NCI-H510A treated with DMSO at 0.1 percent for 48 hours (cell line): ENCODE measurements around the gene ADPRM.
"Not testable (repeated sequence)": the region's sequence is repeated elsewhere in the genome, so short reads cannot be mapped to it uniquely, and the experiment has no call there.

Experiments
- DNase-seq: peaks from one replicate; lab custom pipeline; 2025; lab: John Stamatoyannopoulos, UW

Gene ADPRM

DNA sequence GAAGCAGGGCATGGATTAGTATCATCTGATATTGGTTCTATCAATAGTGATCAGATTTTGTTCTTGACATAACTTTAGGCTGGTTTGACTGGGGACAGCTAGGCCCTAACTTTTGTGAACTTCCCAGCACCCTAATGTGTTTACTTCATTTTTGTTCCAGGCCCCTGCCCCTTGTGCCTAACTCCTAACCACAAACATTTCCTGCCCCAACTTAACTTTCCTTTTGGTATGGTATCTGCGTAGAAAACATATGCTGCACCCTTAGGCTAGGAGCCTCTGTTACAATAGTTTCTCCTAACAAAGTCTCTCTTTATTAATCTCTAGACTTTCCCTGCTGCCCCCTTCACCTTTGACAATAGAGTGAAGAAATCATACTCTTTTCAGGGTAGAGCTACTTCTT lies 2.5 kb downstream of the ADPRM start:
- DNase-seq = no peak

DNA sequence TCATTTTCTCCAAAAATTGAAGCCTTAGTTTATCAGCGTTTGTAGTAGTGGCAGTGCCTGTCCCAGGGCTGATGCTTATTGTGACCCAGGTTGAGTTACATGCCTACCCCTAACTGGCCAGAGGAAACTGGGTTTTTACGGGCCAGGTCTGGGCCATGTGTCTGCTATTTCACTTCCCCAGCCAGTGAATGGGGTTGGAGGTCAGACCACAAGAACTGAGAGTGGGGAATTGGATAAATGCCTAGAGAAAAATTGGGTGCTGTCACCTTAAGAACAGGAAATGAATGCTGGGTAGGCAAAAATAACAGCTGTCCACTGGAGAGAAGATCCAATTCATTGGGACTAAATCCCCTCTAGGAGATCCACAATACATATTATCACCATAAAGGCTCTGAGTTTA lies 5.2 kb downstream of the ADPRM start:
- no peak for DNase-seq

DNA sequence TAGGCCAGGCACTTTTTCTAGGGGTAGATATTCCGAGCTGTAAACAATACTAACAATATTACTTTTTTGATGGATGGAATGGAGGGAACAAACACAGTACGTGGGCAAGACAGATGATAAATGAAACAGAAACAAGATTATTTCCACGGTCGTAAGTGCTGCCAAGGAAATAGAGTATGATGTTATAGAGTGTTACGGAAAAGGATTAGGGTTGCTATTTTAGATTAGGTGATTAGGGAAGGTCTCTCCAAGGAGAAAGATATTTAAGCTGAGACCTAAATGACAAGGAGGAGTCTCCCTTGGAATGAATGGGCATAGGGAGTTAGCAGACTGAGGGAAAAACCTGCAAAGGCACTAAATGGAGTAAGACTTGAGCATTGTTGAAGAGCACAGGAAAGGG lies 8.3 kb downstream of the ADPRM start:
- DNase-seq = no peak

DNA sequence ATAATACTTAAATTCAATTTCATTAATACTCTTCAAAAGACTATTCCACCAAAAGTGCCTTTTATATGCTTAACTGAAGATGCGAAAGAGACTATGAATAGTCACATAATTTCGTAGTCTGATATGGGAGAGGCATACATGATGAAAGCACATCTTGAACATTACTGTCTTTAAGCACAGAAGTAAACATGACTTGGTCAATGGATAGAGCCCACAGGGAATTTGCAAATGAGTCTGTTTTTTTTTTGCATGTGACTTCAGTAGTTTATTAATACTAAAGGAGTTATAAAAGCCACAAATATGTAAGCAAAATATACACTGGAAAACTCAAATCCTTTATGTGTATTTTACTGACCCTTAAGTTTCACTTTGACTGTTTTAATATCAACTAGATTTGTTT lies 15.9 kb downstream of the ADPRM start:
- DNase-seq = no peak

DNA sequence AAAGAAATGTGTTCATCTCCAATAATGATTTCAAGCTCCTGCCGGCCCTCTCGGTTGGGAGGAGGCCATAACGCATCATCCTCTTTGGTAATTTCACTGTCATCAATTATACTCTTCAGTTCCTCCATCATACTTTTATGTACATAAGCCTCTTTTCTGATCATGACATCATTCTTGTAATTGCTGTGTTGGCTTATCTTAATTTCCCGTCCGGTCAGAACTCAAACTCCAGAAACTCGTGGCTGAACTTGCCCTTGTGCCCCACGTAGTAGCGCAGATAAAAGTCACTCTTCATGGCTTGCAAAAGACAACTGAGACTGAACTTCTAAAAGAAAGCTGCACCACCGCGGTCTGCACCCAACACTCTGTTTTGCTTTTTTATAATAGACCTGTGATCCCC lies 18.8 kb downstream of the ADPRM start:
- no peak for DNase-seq

DNA sequence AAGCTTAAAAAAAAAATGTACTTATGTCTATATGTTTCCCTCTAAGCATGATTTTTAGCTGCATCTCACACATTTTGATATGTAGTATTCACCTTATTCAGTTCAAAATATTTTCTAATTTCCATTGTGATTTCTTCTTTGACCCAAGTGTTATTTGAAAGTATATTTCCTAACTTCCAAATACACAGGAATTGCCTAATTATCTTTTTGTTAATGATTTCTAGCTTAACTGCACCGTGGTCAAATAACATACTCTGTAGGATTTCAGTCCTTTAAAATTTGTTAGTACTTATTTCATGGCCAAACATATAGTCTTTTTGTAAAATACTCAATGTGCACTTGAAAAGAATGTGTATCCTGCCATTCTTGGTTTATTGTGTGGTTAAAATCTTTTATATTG lies 21.2 kb downstream of the ADPRM start:
- no peak for DNase-seq

DNA sequence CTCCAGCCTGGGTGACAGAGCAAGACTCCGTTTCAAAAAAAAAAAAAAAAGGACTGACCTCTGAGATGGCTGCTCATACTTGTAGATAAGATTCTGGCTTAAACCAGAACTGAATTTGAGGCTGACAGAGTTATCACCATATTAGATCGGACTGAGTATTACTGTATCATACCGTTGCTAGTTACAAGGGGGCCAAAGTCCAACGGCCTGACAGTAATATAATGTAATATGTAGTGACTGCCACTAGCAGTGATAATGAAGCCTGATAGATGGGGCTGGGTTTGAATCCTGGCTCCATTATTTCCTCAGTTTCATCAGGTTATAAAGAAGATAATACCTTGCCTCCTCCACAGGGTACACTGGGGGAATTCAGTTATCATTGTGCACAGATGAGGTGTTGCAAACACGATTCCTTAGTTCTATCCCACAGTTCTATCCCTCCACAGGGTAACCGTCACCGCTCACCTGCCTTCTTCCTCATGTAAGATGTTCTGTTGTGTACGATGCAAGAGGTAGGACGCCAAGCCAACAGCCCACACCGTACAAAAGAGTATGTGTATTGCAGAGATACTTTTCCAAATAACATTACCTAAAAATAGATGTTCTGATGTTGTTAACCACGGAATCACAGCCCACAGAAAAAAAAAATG lies 27.3 kb downstream of the ADPRM start:
- no peak for DNase-seq

DNA sequence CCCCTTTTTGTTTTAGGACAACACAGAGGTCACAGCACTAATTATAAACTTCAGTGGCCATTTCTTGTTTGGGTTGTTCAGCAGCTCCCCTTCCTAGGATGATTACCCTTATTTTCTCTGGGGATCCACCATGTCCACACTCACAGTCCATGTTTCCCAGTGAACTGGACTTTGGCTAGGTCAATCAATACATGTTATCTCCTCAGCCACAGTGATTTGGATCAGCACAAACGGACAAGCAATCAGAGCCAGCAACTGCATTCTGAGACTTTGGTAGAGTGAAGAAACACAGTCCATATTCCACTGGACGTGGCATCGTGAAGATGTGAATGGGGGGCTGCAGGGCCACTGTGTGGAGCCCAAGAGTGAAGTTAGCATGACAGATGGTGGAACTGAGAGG lies 27.9 kb downstream of the ADPRM start:
- DNase-seq = no peak

DNA sequence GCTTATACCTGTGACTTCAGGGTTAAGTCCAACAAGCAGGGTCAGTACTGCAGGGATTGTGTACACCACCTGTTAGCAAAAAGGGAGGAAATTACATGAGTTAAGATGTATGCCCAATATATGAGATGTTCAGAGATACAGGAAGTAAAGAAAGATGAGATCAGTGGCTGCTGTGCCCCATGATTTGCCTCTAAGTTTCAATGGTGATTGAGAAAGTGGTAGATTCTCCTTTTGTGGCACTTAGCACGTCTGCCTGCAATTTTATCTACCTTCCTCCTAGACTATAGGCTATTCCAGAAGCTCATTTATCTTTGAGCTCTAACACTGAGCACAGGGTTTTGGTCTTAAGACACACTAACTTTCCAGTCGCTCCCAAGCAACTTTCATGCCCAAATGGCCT lies 28.8 kb downstream of the ADPRM start:
- DNase-seq = no peak

DNA sequence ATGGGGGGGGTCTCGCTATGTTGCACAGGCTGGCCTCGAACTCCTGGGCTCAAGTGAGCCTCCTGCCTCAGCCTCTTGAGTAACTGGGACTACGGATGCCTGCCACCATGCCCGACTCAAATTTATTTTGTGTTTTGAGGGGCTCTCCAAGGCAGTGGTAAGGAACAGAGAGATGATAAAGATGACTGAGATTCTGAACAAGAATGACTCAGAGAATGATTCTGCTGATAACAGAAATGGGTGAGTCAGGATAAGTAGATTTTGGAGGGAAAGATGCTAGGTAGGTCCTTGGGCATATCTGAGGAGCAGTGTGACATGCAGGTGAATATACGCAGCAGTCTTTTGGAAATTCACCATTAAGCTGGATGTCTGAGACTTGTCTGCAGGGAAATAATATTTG lies 29.8 kb downstream of the ADPRM start:
- DNase-seq = no peak

DNA sequence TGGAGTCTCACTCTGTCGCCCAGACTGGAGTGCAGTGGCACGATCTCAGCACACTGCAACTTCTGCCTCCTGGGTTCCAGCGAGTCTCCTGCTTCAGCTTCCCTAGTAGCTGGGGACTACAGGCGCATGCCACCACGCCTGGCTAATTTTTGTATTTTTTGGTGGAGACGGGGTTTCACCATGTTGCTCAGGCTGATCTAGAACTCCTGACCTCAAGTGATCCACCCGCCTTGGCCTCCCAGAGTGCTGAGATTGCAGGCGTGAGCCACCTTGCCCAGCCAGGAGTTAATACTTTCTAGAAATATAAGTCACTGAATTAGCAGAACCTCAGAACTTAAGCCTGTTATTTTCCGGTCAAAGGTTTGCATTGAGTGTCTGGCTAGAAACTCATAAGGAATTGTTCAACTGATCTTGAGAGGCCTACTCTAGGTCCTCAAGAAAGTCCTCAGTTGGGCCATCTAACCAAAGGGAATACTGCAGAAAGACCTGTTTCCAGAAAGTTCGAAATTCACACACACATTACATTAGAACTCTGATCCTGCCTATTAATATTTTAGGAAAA lies 31.0 kb downstream of the ADPRM start:
- DNase-seq = no peak

DNA sequence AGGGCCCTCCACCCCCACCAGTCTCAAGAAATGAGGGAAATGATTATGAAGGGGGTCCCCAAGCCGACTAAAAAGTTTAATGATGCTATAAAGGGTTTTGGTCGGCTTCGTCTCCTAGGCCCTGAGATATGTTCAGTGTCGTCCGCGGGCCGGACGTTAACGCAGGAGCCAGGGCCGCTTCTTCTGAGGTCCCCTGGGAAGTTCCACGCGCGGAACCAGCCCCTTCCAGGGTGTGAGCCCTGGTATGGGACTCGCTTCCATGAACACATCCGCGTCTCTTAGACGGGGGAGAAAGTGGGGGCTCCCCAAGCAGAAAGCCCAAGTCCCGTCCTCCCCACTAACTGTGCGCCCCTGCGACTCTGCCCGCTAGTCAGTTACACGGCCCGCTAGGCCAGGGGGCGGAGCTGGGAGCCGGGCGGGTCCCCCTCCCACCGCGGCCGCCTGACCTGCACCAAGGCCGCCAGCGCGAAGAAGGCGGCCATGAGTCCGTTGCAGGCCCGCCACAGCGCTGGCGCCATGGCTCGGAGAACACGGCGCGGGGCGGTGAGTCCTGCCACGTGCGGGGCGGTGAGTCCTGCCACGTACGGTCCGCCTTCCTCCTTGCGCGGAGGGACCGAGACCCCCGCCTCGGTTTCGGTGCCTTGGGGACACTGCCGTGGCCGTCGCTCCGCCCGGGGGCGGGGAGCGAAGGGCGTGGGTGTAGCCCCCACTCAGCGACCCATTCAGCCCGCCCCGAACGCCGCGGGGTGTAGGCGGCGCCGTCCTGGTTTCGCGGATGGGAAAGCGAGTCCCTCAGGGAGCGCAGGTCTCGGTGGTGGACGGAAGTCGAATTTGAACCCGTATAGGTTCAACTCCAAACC lies 32.2 kb downstream of the ADPRM start, which contains the start of gene TMEM220:
Gene TMEM220, minus strand, starts transcription at position 690 of the 860 bp plus-strand sequence. Its CDS starts 172 bp downstream, at position 518.
- peak; percentile 46 for DNase-seq

DNA sequence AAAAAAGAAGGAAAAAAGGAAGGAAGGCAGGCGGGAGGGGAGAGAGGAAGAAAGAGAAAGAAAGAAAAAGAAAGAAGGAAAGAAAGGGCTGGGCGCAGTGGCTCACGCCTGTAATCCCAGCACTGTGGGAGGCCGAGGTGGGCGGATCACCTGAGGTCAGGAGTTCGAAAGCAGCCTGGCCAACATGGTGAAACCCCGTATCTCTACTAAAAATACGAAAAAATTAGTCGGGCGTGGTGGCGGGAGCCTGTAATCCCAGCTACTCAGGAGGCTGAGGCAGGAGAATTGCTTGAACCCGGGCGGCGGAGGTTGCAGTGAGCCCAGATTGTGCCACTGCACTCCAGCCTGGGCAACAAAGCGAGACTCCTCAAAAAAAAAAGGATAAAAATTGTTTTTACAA lies 32.9 kb downstream of the ADPRM start:
- not testable (repeated sequence) for DNase-seq

DNA sequence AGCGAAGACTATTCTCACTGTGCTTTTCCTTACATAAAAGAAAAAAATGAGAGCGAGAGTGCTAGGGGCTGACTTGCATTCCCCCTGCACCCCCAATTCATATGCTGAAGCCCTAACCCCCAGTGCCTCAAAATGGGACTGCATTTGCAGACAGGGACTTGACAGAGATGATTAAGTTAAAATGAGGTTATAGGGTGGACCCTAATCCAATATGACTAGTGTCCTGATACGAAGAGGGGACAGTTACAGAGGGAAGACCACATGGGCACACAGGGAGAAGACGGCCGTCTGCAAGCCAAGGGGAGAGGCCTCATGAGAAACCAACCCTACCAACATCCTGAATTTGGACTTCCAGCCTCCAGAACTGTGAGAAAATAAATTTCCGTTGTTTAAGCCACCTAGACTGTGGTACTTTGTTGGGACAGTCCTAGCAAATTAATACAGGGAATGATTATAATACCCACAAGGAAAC lies 34.0 kb downstream of the ADPRM start:
- no peak for DNase-seq

DNA sequence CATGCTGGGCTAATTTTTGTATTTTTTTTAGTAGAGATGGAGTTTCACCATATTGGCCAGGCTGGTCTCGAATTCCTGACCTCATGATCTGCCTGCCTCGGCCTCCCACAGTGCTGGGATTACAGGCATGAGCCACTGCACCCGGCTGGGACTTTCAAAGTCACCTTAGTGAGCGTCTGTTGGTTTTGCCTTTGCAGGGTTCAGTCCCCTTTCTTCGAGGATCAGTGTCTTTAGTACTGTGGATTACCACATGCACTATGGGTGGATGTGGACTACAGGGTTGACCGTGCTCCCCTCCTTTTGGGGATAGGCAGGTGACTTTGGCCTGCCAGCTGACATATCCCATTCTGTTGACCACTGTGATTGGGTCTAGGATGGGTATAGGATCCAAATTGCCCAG lies 34.7 kb downstream of the ADPRM start:
- not testable (repeated sequence) for DNase-seq

DNA sequence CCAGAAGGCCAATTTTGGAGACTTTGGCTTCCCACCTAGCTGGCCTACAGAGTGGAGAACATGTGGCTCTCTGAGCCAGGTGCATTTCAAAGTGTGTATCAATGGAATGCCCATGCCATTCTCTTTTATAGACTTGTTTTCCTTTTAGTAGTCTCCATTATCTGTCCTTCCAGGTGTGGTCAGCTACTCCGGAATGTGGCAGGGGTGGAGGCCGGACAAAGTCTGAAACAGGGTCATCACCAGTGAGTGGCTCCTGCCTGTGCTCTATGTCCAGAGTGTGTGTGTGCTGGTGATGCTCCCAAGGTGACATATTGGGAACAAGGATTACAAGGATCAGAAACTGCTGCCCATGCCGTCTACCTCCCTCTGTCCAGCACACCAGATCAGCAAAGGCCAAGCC lies 36.3 kb downstream of the ADPRM start:
- DNase-seq = no peak

DNA sequence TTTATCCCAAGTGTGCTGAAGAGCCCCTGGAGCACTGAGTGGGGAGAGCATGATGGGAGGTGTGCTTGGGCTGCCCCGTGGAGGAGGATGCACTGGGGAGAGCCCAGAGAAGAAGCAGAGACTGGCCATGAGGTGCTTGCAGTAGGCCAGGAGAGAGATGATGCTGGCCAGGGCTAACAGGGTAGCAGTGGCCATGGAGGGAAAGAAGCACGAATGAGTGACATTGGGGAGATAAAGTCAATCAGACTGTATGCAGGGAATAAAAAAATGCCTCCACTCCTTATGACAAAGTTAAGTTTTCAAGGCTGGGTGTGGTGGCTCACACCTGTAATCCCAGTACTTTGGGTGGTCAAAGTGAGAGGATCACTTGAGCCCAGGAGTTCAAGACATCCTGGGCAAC lies 37.9 kb downstream of the ADPRM start:
- no peak for DNase-seq

DNA sequence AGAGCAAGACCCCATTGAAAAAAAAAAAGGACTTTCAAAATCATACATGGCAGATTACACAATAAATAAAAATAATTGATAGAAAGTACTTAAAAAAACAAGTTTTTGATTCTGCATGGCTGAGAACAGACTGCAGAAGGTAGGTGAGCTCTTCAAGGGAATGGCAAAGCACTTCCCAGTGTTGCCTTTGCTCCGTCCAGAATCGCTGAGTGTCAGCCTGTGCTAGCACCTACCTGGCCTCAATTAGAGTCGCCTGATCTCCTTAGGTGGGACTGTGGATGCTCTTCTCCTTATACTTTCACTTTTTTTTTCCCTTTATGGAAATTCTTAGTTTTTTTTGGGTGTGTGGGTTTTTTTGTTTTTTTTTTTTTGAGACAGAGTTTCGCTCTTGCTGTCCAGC lies 38.4 kb downstream of the ADPRM start:
- DNase-seq = no peak

DNA sequence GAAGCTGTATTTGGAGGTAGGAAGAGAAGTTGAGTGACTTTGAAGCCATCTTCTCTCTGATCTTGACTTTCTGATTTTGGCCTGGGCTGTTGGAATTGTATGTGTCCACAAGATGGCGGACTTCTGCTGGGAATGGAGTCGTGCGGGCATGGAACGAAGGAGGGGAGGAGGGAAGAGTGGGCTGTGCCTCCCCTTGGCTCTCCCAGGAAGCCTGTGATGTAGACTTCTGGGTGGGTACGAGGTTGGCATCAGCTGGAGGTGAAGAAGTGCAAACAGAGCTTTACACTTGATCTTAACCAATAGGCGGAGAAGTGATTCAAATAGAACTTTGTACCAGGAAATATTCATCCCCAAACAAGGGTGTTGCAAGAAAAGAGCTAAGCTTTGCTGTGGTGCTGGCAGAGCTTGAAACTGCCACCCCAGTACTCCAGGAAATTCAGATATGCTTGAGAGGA lies 39.8 kb downstream of the ADPRM start:
- no peak for DNase-seq

DNA sequence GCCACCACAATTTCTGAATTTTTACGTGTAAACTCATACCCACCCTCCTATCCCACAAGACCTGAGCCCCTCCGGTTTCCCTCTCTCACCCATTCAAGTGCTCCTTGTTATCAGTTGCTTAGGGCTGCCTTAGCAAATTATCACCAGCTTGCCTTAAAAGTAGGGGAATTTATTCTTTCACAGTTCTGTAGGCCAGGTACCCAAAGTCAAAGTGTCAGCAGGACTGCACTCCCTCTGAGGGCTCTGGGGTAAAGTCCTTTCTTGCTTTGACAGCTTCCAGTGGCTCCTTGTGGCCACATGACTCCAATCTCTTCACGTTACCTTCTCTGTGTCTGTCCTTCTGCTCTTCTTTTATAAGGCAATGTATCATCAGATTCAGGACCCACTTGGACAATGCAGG lies 40.3 kb downstream of the ADPRM start:
- no peak for DNase-seq

DNA sequence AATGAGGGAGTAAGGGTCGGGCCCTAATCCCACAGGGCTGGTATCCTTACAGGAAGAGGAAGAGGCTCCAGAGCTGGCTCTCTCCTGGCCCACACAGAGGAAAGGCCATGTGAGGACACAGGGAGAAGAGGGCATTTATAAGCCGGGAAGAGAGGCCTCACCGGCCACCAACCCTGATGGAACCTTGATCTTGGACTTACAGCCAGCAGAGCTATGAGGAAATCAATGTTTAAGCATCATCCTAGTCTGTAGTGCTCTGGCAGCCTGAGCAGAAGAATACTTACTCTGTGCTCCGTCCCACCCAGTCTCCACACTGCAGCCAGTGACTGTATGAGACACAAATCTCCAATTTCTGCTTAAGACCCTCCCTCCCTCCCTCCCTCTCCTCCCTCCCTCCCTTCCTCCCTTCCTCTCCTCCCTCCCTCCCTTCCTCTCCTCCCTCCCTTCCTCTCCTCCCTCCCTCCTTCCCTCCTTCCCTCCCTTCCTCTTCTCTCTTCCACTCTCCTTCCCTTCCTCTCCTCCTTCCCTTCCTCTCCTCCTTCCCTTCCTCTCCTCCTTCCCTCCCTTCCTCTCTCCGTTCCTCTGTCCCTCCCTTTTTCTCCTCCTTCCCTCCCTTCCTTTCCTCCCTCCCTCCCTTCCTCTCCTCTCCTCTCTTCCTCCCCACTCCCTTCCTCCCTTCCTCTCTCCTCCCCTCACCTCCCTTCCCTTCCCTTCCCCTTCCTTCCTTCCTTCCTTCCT lies 41.3 kb downstream of the ADPRM start:
- no peak for DNase-seq

DNA sequence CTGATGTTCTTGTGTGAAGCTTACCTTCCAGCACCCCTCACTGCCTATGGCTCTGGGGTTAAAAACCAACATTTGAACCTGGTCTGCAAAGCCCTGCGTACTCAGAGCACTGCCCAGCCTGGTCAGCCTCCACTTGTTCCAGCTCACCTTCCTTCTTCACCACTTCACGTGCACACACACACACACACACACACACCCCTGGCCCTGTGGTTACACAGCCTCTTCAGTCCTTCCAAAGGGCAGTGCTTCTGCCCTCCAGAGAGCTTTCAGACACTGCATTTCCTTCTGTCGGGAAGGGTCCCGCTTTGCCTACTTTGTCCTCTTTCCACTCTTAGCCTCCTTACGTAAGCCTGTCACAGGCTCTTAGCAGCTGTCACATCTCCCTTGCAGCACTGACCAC lies 42.0 kb downstream of the ADPRM start:
- DNase-seq = no peak
